Neutrophil (primary cell): Measurements from ENCODE around the gene RASGRF1.

Experiments
- H3K27ac ChIP-seq: fragments of 200-600 bp; sonication (generic); 2 replicates; pipeline ENCODE4 v1.5.1; 2016; ENCODE audit warnings: mild to moderate bottlenecking, moderate library complexity
- H3K27me3 ChIP-seq: fragments of 200-600 bp; sonication (generic); 2 replicates; pipeline ENCODE4 v1.6.0; 2016; ENCODE audit warnings: mild to moderate bottlenecking
- H3K36me3 ChIP-seq: fragments of 200-600 bp; sonication (generic); 2 replicates; pipeline ENCODE4 v1.5.1; 2017
- H3K4me1 ChIP-seq, 2 experiments: fragments of 200-600 bp in 1 of 2; sonication (generic) in 1 of 2; 1 replicate in 1 of 2; 2 replicates in 1 of 2; pipeline versions ENCODE4 v1.5.1 to v1.6.1; 2013 to 2016; ENCODE audit warnings: low read depth in 1 of 2, low read length in 1 of 2, mild to moderate bottlenecking in 1 of 2, moderate library complexity in 1 of 2; ENCODE audit not compliant: control insufficient read depth in 1 of 2, insufficient read depth in 1 of 2
- H3K4me3 ChIP-seq, 2 experiments: fragments of 200-600 bp in 1 of 2; sonication (generic) in 1 of 2; 1 replicate in 1 of 2; 2 replicates in 1 of 2; pipeline ENCODE4 v1.5.1; 2013 to 2016; ENCODE audit warnings: low read depth in 1 of 2, low read length in 1 of 2, mild to moderate bottlenecking in 1 of 2, moderate library complexity in 1 of 2
- H3K9me3 ChIP-seq: fragments of 200-600 bp; sonication (generic); 2 replicates; pipeline ENCODE4 v1.5.1; 2016
- TF ChIP-seq, protein P1 (sequence below): fragments of 200-600 bp; sonication (generic); IDR thresholded peaks from 2 replicates; pipeline ENCODE4 v1.5.1; 2016; ENCODE audit warnings: antibody characterized with exemption

The RASGRF1 gene

DNA sequence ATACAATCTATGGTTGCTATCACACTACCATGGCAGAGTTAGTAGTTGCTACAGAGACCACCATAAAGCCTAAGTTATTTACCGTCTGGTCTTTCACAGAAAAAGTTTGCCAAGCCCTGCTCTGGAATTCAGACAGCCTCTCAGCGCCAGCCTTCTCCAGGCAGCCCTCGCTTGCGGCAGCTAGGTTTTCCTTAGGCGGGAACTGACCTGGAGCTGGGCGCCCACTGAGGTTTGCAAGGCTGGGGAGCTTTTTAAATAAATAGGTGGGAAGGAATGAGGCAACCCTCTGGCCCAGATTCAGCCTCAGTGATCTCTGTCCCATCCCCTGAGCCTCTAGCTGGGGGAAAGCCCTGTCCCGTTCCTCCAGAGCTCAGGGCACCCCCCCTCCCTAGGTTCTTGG is 146.9 kb downstream of the RASGRF1 start:
- H3K4me1 ChIP-seq: peaks cover 43 to 49% of the 10 kb centered on the region in 2 experiments
- H3K27me3 ChIP-seq: peaks cover 34% of the 10 kb centered on the region
- TF ChIP-seq, protein P1, sequence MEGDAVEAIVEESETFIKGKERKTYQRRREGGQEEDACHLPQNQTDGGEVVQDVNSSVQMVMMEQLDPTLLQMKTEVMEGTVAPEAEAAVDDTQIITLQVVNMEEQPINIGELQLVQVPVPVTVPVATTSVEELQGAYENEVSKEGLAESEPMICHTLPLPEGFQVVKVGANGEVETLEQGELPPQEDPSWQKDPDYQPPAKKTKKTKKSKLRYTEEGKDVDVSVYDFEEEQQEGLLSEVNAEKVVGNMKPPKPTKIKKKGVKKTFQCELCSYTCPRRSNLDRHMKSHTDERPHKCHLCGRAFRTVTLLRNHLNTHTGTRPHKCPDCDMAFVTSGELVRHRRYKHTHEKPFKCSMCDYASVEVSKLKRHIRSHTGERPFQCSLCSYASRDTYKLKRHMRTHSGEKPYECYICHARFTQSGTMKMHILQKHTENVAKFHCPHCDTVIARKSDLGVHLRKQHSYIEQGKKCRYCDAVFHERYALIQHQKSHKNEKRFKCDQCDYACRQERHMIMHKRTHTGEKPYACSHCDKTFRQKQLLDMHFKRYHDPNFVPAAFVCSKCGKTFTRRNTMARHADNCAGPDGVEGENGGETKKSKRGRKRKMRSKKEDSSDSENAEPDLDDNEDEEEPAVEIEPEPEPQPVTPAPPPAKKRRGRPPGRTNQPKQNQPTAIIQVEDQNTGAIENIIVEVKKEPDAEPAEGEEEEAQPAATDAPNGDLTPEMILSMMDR: no peak
- H3K4me3 ChIP-seq: peak overlapping the region; percentile 71 to 82
- no peak overlapping the region for H3K27ac ChIP-seq
- no peaks in the 10 kb centered on the region for H3K9me3 ChIP-seq
- no peaks in the 10 kb centered on the region for H3K36me3 ChIP-seq

DNA sequence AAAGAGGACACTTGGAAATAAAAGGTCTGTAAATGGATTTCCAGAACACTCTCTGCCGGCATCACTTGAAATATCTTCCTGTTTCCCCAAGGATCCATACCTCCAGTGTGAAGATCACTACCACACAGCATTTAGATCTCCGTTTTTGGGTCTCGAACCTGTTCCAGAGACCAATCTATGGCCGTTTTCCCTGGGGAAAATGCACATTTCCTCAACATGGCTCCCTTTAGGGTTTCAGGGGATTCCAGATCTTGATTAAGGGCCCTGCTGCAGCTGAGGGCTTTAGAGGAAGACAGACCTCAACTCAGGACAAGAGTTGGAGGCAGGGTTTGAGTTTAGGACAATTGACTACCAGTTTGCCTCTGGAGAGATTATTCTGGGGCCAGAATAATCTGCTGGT is 147.8 kb downstream of the RASGRF1 start:
- H3K9me3 ChIP-seq: no peaks in the 10 kb centered on the region
- no peak overlapping the region for H3K27ac ChIP-seq
- no peaks in the 10 kb centered on the region for H3K36me3 ChIP-seq
- H3K27me3 ChIP-seq: peaks cover 29% of the 10 kb centered on the region
- no peak overlapping the region for H3K4me3 ChIP-seq
- TF ChIP-seq, protein P1: no peak
- H3K4me1 ChIP-seq: peaks cover 53 to 59% of the 10 kb centered on the region in 2 experiments

DNA sequence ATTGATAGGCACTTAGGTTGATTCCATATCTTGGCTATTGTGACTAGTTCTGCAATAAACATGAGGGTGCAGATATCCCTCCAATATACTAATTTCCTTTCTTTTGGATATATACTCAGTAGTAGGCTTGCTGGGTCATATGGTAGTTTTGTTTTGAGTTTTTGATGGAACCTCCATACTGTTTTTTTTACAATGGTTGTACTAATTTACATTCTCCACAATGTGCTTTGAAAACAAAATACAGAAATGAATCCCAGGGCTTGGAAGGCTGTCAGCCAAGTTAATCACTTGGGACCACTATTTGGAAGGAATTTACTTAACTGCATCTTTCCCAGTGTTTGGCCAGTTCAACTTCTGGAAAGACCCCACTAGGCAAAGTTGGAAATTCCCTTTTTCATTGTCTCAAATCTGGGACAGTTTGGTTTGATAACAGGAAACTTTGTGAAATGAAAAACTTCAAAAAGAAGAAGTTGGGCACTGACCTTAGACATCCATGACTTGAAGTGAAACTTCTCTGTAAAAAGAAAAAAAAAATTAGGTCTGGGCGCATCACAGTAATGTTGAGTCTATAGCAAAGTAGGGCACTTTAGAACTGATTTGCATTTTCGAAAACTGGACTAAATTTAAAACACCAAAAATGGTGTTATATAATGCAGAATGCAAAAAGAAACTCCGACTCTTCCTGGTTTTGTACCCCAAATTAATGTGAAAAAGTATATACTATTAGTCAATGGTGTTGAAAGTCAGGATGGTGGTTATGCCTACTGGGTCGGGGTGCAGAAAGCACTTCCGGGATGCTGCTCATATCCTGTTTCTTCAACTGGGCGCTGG is 151.7 kb downstream of the RASGRF1 start:
- TF ChIP-seq, protein P1: no peak
- no peaks in the 10 kb centered on the region for H3K27me3 ChIP-seq
- peaks cover 75 to 83% of the 10 kb centered on the region in 2 experiments for H3K4me1 ChIP-seq
- H3K36me3 ChIP-seq: peaks cover 10% of the 10 kb centered on the region
- H3K4me3 ChIP-seq: peak overlapping the region; percentile 7 to 26
- H3K27ac ChIP-seq: peak overlapping the region; percentile 88
- H3K9me3 ChIP-seq: no peaks in the 10 kb centered on the region

- H3K36me3 ChIP-seq: peaks cover 26% of the 10 kb centered on the region
- H3K27ac ChIP-seq: peak overlapping the region; percentile 88
- H3K9me3 ChIP-seq: no peaks in the 10 kb centered on the region
- no peaks in the 10 kb centered on the region for H3K27me3 ChIP-seq
- H3K4me1 ChIP-seq: peaks cover 62 to 67% of the 10 kb centered on the region in 2 experiments
- peak overlapping the region; percentile 20 to 46 for H3K4me3 ChIP-seq
- TF ChIP-seq, protein P1: no peak
Observed at GRCh38 chr15:78937132-78937739, 153.3 kb downstream of the RASGRF1 start.

GRCh38 chr15:78934655-78935023 is 155.9 kb downstream of the RASGRF1 start:
- Histone ChIP-seq H3K4me1 (peaks cover 52 to 53% of the 10 kb centered on the region in 2 experiments), H3K27ac (no peak overlapping the region), H3K27me3 (no peaks in the 10 kb centered on the region), H3K36me3 (peaks cover 51% of the 10 kb centered on the region), H3K4me3 (no peak overlapping the region), H3K9me3 (no peaks in the 10 kb centered on the region)
- TF ChIP-seq, protein P1: no peak
